CD4-positive, alpha-beta memory T cell (primary cell): ENCODE data around the gene SGMS2. TPM values are rescaled to one million over a fixed set of nuclear protein-coding genes. Genes with fewer than 3 reads are reported as not detected.

Experiments used
- CTCF ChIA-PET: fragments of 350-600 bp; sonication (Branson Sonifier 250); formaldehyde crosslinking; loops from one replicate; lab custom pipeline; 2021; ENCODE audit warnings: inconsistent platforms; ENCODE audit not compliant: partially characterized antibody; lab: Charles Lee
- POLR2A ChIA-PET: fragments of 350-600 bp; sonication (Branson Sonifier 250); formaldehyde crosslinking; loops from one replicate; lab custom pipeline; 2021; ENCODE audit not compliant: partially characterized antibody; lab: Charles Lee
- DNase-seq, 5 donors: peaks; one replicate each; pipeline versions ENCODE4 v3.0.0 to v3.0.0-alpha.2; 2020 to 2022; ENCODE audit warnings: mixed read lengths in 1 of 5
- H3K27ac ChIP-seq: one replicate; pipeline ENCODE4 v1.7.0; 2013; ENCODE audit warnings: low read depth, low read length
- H3K27me3 ChIP-seq: 2 replicates; pipeline ENCODE4 v1.7.0; 2013; ENCODE audit warnings: mild to moderate bottlenecking, low read length, moderate library complexity; ENCODE audit not compliant: insufficient read depth
- H3K36me3 ChIP-seq: 2 replicates; pipeline ENCODE4 v1.7.0; 2013; ENCODE audit warnings: mild to moderate bottlenecking, low read length, moderate library complexity; ENCODE audit not compliant: insufficient read depth
- H3K4me1 ChIP-seq: 2 replicates; pipeline ENCODE4 v1.7.0; 2013; ENCODE audit warnings: mild to moderate bottlenecking, low read length, moderate library complexity; ENCODE audit not compliant: insufficient read depth
- H3K4me3 ChIP-seq, 2 donors: one replicate each; pipeline ENCODE4 v1.7.0; 2013; ENCODE audit warnings: low read length in 2 of 2, mild to moderate bottlenecking in 1 of 2
- H3K9me3 ChIP-seq, 2 donors: one replicate each; pipeline ENCODE4 v1.7.0; 2013; ENCODE audit warnings: low read length in 2 of 2, control low read depth in 1 of 2; ENCODE audit not compliant: control insufficient read depth in 1 of 2
- H3K27ac Mint-ChIP-seq, 7 donors: one replicate each; pipeline ENCODE4 v1.8.0; 2020 to 2021; ENCODE audit warnings: mixed read lengths in 7 of 7, mild to moderate bottlenecking in 6 of 7, inconsistent platforms in 3 of 7, moderate library complexity in 3 of 7
- H3K27me3 Mint-ChIP-seq, 2 donors: one replicate each; pipeline ENCODE4 v1.8.0; 2020 to 2021; ENCODE audit warnings: mixed read lengths in 2 of 2
- H3K36me3 Mint-ChIP-seq, 2 donors: one replicate each; pipeline ENCODE4 v1.8.0; 2020 to 2021; ENCODE audit warnings: mixed read lengths in 2 of 2, inconsistent platforms in 1 of 2, mild to moderate bottlenecking in 1 of 2
- H3K4me1 Mint-ChIP-seq, 4 donors: one replicate each; pipeline ENCODE4 v1.8.0; 2020 to 2021; ENCODE audit warnings: mixed read lengths in 4 of 4, mild to moderate bottlenecking in 1 of 4
- H3K4me3 Mint-ChIP-seq, 8 donors: one replicate each; pipeline ENCODE4 v1.8.0; 2020 to 2021; ENCODE audit warnings: mixed read lengths in 8 of 8, mild to moderate bottlenecking in 7 of 8, moderate library complexity in 6 of 8, inconsistent platforms in 3 of 8
- H3K9me3 Mint-ChIP-seq, 8 donors: one replicate each; pipeline ENCODE4 v1.8.0; 2020 to 2021; ENCODE audit warnings: mixed read lengths in 8 of 8, mild to moderate bottlenecking in 5 of 8, inconsistent platforms in 3 of 8, moderate library complexity in 1 of 8
- intact Hi-C: fragments of 100-400 bp; cut with micrococcal nuclease; formaldehyde crosslinking; loops from one replicate; pipeline ENCODE4 v1.15.1; 2023
- polyA plus RNA-seq, 2 donors: library from polyadenylated mRNA; unstranded; fragments of 300-500 nt; fragmentation: Illumina TruSeq; gene quantifications; one replicate each; pipeline ENCODE4 v1.2.3, GENCODE V29; 2021
- total RNA-seq, 2 experiments: library from RNA; stranded (reverse); gene quantifications; one replicate each; pipeline ENCODE4 v1.2.3, GENCODE V29; 2021

The SGMS2 gene
- total and polyA plus RNA-seq, 4 experiments from 2014 or later = 0.28 to 0.67 TPM; not detected in 2

DNA sequence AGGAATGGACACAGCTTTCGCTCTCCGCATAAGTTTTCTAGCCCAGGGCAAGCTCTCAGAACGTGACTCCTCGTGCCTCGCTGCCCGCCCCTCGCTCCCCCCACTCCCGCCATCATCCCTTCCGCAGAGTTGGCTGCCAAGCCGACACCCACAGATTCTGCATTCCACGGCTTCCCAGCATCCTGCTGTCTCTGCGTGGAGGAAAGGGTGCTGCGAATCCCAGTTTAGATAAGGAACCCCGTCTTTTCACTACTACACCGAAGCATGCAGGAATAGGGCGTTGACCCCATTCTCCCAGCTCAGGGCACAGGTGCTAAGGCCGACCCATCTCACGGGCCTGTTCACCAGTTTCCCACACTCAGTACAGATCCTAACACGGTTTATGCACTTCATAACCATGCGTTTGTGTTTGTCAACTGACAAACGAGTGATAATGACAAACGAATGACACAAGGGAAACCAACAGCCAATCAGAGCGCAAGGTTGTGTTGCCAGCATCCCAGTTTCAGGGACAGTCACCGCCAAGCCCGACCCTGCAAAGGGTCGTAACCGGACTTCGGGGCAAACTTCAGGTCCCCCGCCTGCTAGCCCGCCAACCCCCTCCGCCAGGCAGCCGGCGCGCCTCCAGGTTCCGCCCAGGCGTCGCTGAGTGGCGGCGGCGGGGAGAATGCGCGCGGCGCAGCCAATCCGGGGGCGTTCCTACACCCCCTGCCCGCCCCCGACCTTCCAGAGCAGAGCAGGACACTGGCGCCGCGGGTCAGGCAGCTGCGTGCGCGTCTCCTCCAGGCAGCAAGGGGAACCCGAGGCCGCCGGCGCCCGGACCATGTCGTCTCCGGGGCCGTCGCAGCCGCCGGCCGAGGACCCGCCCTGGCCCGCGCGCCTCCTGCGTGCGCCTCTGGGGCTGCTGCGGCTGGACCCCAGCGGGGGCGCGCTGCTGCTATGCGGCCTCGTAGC lies 106.4 kb downstream of the SGMS2 start, which contains the start of gene CYP2U1:
Gene CYP2U1, plus strand, starts transcription at position 729 of the 954 bp plus-strand sequence. Its CDS starts 95 bp downstream, at position 824.
- no peaks in the 10 kb centered on the region for H3K9me3 Mint-ChIP-seq
- peak within 1 kb of the TSS; percentile 63 to 81 for H3K4me3 ChIP-seq
- peaks cover 16 to 38% (median 28%) of the 10 kb centered on the region in 4 donors for H3K4me1 Mint-ChIP-seq
- peak within 1 kb of the TSS; percentile 52 for H3K27ac ChIP-seq
- H3K4me3 Mint-ChIP-seq = peak within 1 kb of the TSS; percentile 92 to 97 (median 92)
- no peaks in the 10 kb centered on the region for H3K9me3 ChIP-seq
- H3K27me3 Mint-ChIP-seq = no peaks in the 10 kb centered on the region
- no peaks in the 10 kb centered on the region for H3K36me3 ChIP-seq
- H3K4me1 ChIP-seq = peaks cover 18% of the 10 kb centered on the region
- DNase-seq = peak; percentile 80 to 85 (median 81)
- POLR2A ChIA-PET = interaction anchor here (1.0 to 1.8 kb wide), 6 partner anchors 12 to 719 kb away, joined by 3 to 16 read pairs (median 4); partner anchors contain the start of genes HADH, OSTC and PAPSS1
- intact Hi-C loops = loop anchor here (1.0 to 2.0 kb wide), 3 partner anchors 18 to 211 kb away; partner anchors contain the start of genes HADH and PAPSS1
- H3K36me3 Mint-ChIP-seq = peaks cover 2 to 4% of the 10 kb centered on the region in 2 donors
- H3K27me3 ChIP-seq = no peaks in the 10 kb centered on the region
- H3K27ac Mint-ChIP-seq = peak within 1 kb of the TSS; percentile 54 to 97 (median 93)
- CTCF ChIA-PET = interaction anchor here (1.2 kb wide), 1 partner anchor 211 kb away, joined by 3 read pairs; the partner anchor contains the start of gene PAPSS1

DNA sequence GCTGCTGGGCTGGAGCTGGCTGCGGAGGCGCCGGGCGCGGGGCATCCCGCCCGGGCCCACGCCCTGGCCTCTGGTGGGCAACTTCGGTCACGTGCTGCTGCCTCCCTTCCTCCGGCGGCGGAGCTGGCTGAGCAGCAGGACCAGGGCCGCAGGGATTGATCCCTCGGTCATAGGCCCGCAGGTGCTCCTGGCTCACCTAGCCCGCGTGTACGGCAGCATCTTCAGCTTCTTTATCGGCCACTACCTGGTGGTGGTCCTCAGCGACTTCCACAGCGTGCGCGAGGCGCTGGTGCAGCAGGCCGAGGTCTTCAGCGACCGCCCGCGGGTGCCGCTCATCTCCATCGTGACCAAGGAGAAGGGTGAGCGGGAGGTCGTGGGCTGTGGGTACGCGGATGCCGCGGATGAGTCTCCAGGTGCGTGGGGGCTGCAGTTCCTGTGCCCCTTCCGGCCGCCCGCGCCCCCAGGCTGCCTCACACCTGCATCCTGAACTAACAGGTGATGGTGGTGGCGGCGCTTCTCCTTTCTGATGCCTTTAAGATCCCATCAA lies 107.1 kb downstream of the SGMS2 start:
- Mint-ChIP-seq H3K27me3 (no peaks in the 10 kb centered on the region), H3K9me3 (no peaks in the 10 kb centered on the region), H3K36me3 (peaks cover 2 to 6% of the 10 kb centered on the region in 2 donors), H3K27ac (peak overlapping the region in 6 of 7 donors; percentile 53 to 85 (median 58)), H3K4me1 (peaks cover 16 to 39% (median 28%) of the 10 kb centered on the region in 4 donors), H3K4me3 (peak overlapping the region; percentile 84 to 92 (median 86))
- ChIA-PET POLR2A (interaction anchor here (1.0 to 1.8 kb wide), 6 partner anchors 12 to 719 kb away, joined by 3 to 16 read pairs (median 4); partner anchors contain the start of genes HADH, OSTC and PAPSS1), CTCF (interaction anchor here (1.2 kb wide), 1 partner anchor 211 kb away, joined by 3 read pairs; the partner anchor contains the start of gene PAPSS1)
- Histone ChIP-seq H3K36me3 (no peaks in the 10 kb centered on the region), H3K4me1 (peaks cover 18% of the 10 kb centered on the region), H3K9me3 (no peaks in the 10 kb centered on the region), H3K4me3 (peak overlapping the region; percentile 63 to 81), H3K27ac (peak overlapping the region; percentile 52), H3K27me3 (no peaks in the 10 kb centered on the region)
- DNase-seq = peak in 2 of 5 donors; percentile 21 to 39
- intact Hi-C loops = loop anchor here (1.0 to 2.0 kb wide), 3 partner anchors 19 to 212 kb away; partner anchors contain the start of genes HADH and PAPSS1

GRCh38 chr4:107935246-107935645 lies 110.5 kb downstream of the SGMS2 start:
- intact Hi-C loops = no loop called here
- Mint-ChIP-seq H3K4me1 (peaks cover 16 to 41% (median 29%) of the 10 kb centered on the region in 4 donors), H3K27ac (no peak overlapping the region), H3K9me3 (no peaks in the 10 kb centered on the region), H3K4me3 (no peak overlapping the region), H3K36me3 (peaks cover 2 to 16% of the 10 kb centered on the region in 2 donors), H3K27me3 (no peaks in the 10 kb centered on the region)
- H3K27ac ChIP-seq = no peak overlapping the region
- no peak for DNase-seq
- no peaks in the 10 kb centered on the region for H3K9me3 ChIP-seq
- H3K4me3 ChIP-seq = no peak overlapping the region
- H3K4me1 ChIP-seq = peaks cover 18% of the 10 kb centered on the region
- ChIA-PET CTCF (no interaction called here), POLR2A (no interaction called here)
- no peaks in the 10 kb centered on the region for H3K27me3 ChIP-seq
- no peaks in the 10 kb centered on the region for H3K36me3 ChIP-seq

DNA sequence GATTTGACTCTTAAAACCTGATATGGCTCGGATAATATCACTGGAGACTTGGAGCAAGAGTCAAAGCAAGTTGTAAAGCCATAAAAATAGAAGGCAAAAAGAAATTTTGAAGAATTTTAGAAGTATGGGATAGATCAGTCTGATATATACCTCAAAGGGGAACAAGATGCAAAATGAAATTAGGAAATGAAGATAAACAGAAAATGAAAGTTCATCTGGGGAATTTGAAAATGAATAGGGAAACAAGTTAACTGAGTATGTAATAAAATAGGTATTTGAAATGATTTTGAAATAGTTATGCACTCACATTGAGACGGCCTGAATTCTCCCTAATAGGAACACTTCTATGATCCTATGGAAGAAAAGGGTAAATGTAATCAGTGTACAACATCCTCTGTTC lies 112.3 kb downstream of the SGMS2 start:
- no peak for DNase-seq
- H3K4me3 Mint-ChIP-seq = peak overlapping the region in 4 of 8 donors; percentile 3 to 24 (median 10)
- Histone ChIP-seq H3K4me1 (peaks cover 10% of the 10 kb centered on the region), H3K27ac (no peak overlapping the region), H3K27me3 (no peaks in the 10 kb centered on the region), H3K36me3 (no peaks in the 10 kb centered on the region), H3K4me3 (no peak overlapping the region), H3K9me3 (no peaks in the 10 kb centered on the region)
- intact Hi-C loops = no loop called here
- peaks cover 10 to 32% (median 20%) of the 10 kb centered on the region in 4 donors for H3K4me1 Mint-ChIP-seq
- peak overlapping the region in 2 of 7 donors; percentile 1 to 74 for H3K27ac Mint-ChIP-seq
- POLR2A ChIA-PET = no interaction called here
- peaks cover 0 to 19% of the 10 kb centered on the region in 2 donors for H3K36me3 Mint-ChIP-seq
- H3K9me3 Mint-ChIP-seq = no peaks in the 10 kb centered on the region
- no peaks in the 10 kb centered on the region for H3K27me3 Mint-ChIP-seq
- CTCF ChIA-PET = no interaction called here

DNA sequence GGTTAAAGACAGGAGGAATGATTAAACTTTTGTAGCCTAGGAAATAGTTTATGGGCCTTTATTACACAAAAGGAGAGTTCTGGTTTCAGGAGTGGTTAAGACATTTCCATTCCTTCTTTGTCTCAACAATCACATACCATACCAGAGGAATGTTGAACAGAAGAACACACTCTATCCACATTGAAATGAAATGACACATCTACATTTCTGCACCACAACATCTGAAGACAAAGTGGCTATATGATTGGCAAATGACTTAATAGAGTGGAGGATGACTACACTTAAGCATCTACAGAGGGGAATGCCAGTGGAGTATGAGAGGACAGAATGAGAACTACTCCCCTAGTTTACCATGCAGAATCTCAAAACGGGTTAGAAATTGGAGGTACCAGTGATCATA lies 114.6 kb downstream of the SGMS2 start:
- no peak overlapping the region for H3K4me3 Mint-ChIP-seq
- DNase-seq = no peak
- no peak overlapping the region for H3K27ac Mint-ChIP-seq
- POLR2A ChIA-PET = no interaction called here
- Histone ChIP-seq H3K4me3 (no peak overlapping the region), H3K4me1 (no peaks in the 10 kb centered on the region), H3K27me3 (no peaks in the 10 kb centered on the region), H3K27ac (no peak overlapping the region), H3K36me3 (no peaks in the 10 kb centered on the region), H3K9me3 (no peaks in the 10 kb centered on the region)
- no peaks in the 10 kb centered on the region for H3K27me3 Mint-ChIP-seq
- no peaks in the 10 kb centered on the region for H3K9me3 Mint-ChIP-seq
- intact Hi-C loops = no loop called here
- peaks cover 3 to 10% (median 4%) of the 10 kb centered on the region in 4 donors for H3K4me1 Mint-ChIP-seq
- H3K36me3 Mint-ChIP-seq = peaks cover 0 to 19% of the 10 kb centered on the region in 2 donors
- CTCF ChIA-PET = no interaction called here

DNA sequence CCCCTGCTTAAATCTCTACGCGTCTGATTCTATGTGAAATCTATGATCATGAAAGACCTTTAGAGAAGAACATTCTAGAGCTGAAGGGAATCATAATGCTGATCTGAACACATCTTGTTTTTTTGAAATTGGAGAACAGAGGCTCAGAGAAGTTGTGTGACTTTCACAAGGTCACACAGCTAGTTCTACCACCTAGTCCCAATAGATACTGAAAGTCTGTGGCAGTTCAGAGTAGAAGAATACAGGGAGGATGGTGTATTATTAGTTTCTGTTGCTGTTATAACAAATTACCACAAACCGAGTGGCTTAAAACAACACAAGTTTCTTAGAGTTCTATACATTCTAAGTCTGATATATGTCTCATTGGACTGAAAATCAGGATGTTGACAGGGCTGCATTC lies 121.1 kb downstream of the SGMS2 start:
- Mint-ChIP-seq H3K27me3 (no peaks in the 10 kb centered on the region), H3K4me3 (no peak overlapping the region), H3K36me3 (peaks cover 28 to 30% of the 10 kb centered on the region in 2 donors), H3K4me1 (no peaks in the 10 kb centered on the region), H3K9me3 (no peaks in the 10 kb centered on the region), H3K27ac (no peak overlapping the region)
- no peaks in the 10 kb centered on the region for H3K9me3 ChIP-seq
- H3K27ac ChIP-seq = no peak overlapping the region
- DNase-seq = no peak
- intact Hi-C loops = no loop called here
- no peaks in the 10 kb centered on the region for H3K27me3 ChIP-seq
- no peaks in the 10 kb centered on the region for H3K36me3 ChIP-seq
- POLR2A ChIA-PET = no interaction called here
- CTCF ChIA-PET = no interaction called here
- no peak overlapping the region for H3K4me3 ChIP-seq
- H3K4me1 ChIP-seq = no peaks in the 10 kb centered on the region
